Limb (tissue), 2 donors: ENCODE measurements around the gene ACOXL.

Experiments used
- DNase-seq, 2 donors: peaks; one replicate each; pipeline ENCODE4 v3.0.0-alpha.2; 2016; ENCODE audit errors: extremely low spot score in 2 of 2

The ACOXL gene

DNA sequence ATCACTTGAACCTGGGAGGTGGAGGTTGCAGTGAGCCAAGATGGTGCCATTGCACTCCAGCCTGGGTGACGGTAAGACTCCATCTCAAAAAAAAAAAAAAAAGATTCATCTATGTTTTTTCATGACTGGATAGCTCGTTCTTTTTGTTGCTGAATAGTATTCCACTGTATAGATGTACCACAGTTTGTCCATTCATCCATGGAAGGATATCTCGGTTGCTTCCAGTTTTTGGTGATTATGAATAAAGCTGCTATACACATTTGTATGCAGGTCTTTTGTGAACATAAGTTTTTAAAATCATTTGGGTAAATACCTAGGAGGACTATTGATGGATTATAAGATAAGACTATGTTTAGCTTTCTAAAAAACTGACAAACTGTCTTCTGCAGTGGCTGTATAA lies 90.8 kb downstream of the ACOXL start:
- no peak for DNase-seq

DNA sequence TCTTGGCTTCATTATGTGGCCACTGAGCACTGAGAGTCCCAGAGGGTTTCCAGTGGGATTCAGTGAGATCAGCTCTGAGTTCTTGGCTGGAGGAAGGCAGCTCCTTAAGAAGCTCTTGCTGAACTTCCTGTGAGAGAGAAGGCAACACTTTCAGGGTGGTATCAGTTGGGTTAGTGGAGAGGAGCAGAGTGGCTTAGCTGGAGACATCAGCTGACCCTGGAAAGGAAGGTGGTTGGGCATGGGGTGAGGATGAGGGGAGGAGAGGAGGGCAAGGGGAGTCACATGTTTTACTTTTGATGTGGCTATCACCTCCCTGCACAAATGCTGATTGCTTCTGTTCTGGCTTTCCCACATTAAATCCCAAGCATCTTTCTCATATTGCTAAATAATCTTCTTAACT lies 95.1 kb downstream of the ACOXL start:
- no peak for DNase-seq

- DNase-seq: no peak
These were observed 96.0 kb downstream of the ACOXL start for GRCh38 chr2:110828330-110828729.

DNA sequence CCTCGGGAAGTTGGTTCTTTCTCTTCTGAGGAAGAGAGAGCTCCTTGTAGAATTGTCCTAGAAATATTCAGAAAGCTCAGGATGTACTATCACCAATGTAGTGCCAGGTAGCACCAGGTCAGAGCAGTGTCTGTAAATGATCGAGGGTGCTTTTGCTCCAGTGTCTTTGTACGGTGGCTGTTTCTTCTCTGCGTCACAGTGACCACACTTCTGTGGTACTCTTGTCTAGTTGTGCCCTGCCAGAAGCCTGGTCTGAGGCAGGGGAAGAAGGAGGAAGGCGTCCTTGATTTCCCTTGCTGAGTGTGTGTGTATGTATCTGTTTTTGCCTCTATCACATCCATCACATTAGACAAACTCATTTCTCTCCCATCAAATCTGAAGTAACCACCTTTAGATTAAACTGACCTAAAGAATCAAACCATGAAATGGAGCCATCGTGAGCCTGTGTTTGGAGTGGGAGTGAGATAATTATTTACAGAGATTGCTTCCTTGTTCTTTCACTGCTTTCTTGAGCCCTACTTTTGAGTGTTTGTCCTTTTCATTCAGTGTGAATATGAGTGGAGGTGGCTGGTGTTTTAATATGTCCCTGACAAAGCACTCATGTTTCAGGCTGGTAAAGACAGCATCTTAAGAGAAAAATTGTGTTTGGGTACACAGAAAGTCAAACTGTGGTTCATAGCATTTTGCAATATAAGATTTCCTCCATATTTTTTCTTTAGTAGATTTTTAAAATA lies 97.2 kb downstream of the ACOXL start:
- DNase-seq: no peak

- no peak for DNase-seq
These were observed 100.4 kb downstream of the ACOXL start for GRCh38 chr2:110832740-110833139.

DNA sequence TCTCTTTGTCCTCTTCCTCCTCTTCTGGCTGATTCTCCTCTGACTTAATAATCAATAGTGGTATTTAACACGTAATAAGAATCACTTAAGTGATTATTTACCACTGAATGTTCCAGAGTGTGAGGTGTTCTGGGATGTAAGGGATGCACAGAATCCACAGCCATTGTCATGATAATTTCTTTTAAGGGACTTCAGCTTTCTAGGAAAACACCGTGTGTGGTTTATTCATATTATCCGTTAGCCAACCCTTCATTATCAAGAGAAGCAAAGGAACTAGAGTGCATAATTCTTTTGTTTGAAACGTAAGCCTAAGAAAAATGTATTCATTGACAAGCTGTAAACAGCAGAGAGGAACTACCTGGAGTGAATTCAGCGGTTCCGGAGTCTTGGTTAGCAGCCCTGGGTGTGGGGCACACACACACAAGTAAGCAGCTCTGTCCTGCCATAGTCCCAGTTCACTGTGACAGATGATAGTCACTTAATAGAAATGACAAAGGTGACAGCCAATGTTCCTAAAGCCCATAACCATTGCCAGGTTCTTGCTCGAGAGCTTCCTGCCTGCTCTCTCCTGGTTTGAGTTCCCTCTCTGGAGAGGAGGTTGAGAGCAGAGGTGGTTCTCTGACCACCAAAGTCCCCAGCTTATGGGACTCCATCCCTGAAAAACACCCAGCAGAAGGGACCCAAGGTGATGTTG lies 101.9 kb downstream of the ACOXL start:
- DNase-seq: no peak

GRCh38 chr2:110836671-110837070 lies 104.3 kb downstream of the ACOXL start:
- DNase-seq: no peak

- DNase-seq: peak in 1 of 2 donors; percentile 60
These were observed 105.4 kb downstream of the ACOXL start for GRCh38 chr2:110837446-110838409.

- DNase-seq: no peak
These were observed 106.4 kb downstream of the ACOXL start for GRCh38 chr2:110838657-110839384.

DNA sequence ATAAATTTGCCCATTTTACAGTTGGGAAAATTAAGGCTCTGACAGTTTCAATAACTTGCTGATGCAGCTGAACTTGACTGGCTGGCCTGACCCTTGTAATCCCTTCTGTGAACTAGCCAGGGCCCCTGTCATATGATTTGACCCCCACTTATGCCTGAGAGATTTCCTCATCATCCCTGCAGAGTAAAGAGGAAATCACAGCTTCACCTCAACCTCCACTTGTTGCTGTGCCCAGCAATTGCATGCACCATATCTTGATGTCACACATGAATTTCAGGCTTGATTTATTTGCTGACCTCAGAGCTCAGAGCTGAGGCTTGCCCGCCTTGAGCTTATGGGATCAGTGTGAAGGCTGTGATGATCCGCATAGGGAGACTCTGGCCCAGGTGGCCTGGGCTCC lies 108.1 kb downstream of the ACOXL start:
- no peak for DNase-seq

DNA sequence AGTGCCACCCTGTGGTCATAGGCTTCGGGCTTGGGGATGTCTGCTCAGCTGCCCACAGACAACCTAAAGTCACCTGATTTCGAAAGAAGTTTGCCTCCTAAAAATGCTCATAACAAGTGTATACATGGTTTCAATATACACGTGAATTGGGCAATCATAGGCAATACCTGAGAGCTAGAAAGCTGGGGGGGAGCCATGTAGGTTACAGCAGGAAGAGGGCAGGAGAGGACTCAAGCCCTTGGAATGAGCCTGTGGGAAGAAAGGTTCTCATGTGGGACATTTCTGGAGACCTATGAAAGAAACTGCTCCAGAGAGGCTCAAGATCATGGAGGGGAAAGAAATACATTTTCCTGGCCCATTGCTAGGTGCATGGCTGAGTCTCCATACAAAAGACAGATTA lies 109.7 kb downstream of the ACOXL start:
- DNase-seq: no peak

GRCh38 chr2:110843496-110843895 lies 111.1 kb downstream of the ACOXL start:
- no peak for DNase-seq

DNA sequence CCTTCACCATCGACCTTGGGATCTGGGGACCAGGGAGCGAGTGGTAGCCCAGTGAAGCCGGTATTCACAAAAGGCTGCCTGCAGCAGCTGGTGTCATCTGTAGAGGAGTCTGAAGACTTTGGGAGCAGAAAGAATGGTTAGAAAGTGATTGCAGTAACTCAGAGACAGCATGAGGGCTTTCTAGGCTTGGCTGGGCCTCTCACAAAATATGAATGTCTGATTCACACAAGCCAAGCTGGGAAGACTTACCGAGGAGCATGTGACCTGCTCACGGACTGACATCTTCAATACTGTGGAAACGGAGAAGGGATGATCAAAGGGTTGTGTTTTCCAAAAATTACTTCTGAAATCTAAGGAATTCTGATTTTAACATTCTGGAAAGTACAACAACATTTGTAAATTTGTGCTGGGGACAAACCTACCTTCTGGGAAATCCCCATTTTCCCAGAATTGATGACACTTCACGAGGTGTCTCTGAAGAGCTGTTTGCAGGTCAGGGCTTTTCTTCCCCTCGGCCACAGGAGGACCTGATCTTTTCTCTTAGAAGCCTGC lies 111.7 kb downstream of the ACOXL start:
- no peak for DNase-seq

GRCh38 chr2:110847651-110848050 lies 115.3 kb downstream of the ACOXL start:
- DNase-seq: no peak

GRCh38 chr2:110848071-110848470 lies 115.7 kb downstream of the ACOXL start:
- no peak for DNase-seq

- no peak for DNase-seq
These were observed 116.2 kb downstream of the ACOXL start for GRCh38 chr2:110848519-110849030.

DNA sequence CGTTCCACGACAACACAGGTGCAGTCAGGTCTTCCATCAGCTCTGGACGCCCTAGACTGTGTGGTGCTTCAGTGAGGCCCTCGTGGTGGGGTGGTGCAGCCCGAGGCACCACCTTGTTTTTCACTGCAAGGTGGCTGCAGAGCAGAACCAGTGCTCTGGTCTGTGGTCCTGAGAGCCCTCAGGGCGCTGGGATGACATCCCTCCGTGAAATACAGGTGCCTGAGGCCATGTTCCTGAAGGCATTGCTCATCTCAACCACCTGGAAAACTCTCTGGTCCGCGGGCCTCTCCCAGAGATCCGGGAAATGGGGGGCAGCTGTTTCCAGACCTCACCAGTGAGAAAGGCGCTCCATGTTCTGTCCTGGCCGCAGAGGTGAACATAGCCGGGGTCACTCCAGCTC lies 119.2 kb downstream of the ACOXL start:
- no peak for DNase-seq

GRCh38 chr2:110852051-110852450 lies 119.7 kb downstream of the ACOXL start:
- DNase-seq: no peak

DNA sequence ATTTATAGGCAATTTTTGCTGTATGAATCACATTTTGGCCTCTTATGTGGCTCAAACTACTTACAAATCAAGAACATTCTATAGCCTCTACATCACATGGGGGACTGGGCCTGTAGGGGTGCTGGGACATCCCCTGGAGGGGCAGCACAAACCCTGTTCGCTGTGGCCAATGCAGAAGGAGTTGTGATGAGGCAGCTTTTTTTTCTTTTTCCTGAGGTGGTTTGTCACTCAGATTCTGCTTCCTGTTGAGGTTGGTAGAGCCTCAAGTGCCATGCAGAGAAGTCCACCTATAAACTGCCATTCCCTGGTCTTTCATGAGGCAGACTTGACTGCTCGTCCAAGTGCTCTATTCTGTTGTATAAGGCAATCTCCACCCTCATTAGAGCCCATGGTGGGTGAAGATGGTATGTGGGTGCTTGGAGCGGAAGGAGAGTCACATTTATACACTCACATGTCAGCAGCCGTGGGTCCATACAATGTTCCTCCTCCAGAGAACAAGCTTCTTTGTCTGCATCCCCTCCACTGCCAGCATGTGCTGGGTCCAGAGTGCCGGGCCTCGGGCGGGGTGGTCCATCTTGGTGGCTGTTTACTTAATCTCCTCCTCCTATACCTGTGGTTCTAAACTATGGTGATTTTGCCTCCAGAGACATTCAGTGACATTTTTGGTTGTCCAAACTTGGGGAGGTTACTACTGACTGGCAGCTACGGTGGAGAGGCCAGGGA lies 120.3 kb downstream of the ACOXL start:
- DNase-seq: no peak

GRCh38 chr2:110853516-110853915 lies 121.1 kb downstream of the ACOXL start:
- no peak for DNase-seq
